Muscle layer of duodenum (tissue), 2 donors: ENCODE measurements around the gene ZNF248.
"Not testable (repeated sequence)": the region's sequence is repeated elsewhere in the genome, so short reads cannot be mapped to it uniquely, and the experiment has no call there.

ENCODE experiments used
- H3K27ac ChIP-seq: one replicate; pipeline ENCODE4 v1.7.0; 2013; ENCODE audit warnings: mild to moderate bottlenecking, low read length
- H3K27me3 ChIP-seq: one replicate; pipeline ENCODE4 v1.7.0; 2013; ENCODE audit warnings: low read depth, mild to moderate bottlenecking, control low read depth, low read length
- H3K36me3 ChIP-seq, 2 donors: one replicate each; pipeline ENCODE4 v1.7.0; 2013; ENCODE audit warnings: low read length in 2 of 2, control low read depth in 1 of 2, mild to moderate bottlenecking in 1 of 2; ENCODE audit not compliant: insufficient read depth in 2 of 2, control insufficient read depth in 1 of 2
- H3K4me1 ChIP-seq, 2 donors: one replicate each; pipeline ENCODE4 v1.7.0; 2013; ENCODE audit warnings: low read length in 2 of 2, mild to moderate bottlenecking in 2 of 2, control low read depth in 1 of 2, moderate library complexity in 1 of 2; ENCODE audit not compliant: insufficient read depth in 2 of 2, control insufficient read depth in 1 of 2
- H3K4me3 ChIP-seq, 2 donors: one replicate each; pipeline ENCODE4 v1.7.0; 2013; ENCODE audit warnings: low read length in 2 of 2, low read depth in 1 of 2, mild to moderate bottlenecking in 1 of 2
- H3K9me3 ChIP-seq, 2 donors: one replicate each; pipeline ENCODE4 v1.7.0; 2013; ENCODE audit warnings: low read length in 2 of 2, control low read depth in 1 of 2, mild to moderate bottlenecking in 1 of 2; ENCODE audit not compliant: control insufficient read depth in 1 of 2
- donor health status: healthy.

Gene ZNF248

DNA sequence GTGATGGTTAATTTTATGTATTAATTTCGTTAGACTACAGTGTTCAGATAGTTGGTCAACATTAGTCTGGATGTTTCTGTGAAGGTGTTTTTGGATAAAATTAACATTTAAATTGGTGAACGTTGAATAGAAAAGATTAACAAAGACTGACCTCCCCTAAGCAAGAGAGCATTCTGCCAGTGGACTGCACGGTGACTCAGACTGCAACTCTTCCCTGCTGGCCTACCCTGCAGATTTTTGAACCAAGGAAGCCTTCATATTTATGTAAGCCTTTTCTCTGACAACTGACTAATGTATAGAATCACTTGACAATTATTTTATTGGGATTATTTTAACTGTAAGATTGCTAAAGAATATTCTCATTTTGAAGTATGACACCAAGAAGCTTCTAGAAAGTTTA is 7.9 kb upstream of the ZNF248 start:
- Histone ChIP-seq H3K27me3 (no peaks in the 10 kb centered on the region), H3K36me3 (no peaks in the 10 kb centered on the region), H3K4me3 (no peak overlapping the region), H3K27ac (no peak overlapping the region), H3K9me3 (no peaks in the 10 kb centered on the region), H3K4me1 (no peaks in the 10 kb centered on the region)

DNA sequence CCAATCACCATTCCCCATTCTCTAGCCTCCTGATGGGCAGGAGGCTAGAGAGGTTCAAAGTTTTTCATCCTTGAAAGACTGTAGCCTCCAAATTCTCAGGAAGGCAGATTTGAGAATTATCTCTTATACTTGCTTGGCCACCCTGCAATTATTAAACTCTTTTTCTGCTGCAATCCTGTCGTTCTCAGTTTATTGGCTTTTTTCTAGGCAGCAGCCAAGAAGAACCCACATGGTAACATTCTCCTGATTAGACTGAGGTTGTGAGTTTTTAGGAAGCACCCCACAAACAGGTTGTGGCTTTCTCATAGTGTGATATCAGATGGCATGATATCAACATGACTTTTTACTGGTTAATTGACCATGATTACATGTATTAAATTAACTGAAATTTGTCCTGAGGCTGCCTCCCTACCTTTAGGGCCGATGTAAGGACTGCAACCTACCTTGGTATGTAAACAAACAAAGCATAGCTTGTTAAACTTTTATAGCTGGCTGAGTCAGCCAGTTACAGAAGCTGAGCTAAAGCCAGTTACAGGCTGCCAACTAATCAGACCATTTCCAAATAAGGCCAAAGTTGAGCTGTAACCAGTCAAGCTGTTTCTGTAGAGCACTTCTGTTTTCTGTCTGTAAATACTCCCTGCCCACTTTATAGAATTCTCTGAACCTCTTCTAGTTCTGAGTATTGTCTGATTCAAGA is 3.2 kb upstream of the ZNF248 start:
- peak overlapping the region; percentile 46 for H3K27ac ChIP-seq
- no peak overlapping the region for H3K4me3 ChIP-seq

DNA sequence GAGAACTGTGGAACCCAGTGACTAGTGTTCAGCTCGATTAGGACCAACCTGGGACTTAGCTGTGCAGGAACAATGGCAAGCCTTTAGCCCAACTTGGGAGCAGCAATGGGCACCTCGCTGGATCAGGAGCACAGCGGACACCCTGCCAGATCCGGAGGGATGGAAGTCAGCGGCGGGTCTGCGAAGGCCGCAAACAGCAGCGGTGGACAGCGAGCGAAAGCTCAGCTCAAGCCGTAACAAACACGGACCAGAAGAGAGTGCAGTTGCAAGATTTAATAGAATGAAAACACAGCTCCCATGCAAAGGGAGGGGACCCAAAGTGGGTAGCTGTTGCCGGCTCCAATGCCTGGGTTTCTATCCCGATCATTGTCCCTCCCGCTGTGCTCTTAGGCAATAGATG is 1.9 kb upstream of the ZNF248 start:
- H3K4me1 ChIP-seq: peaks cover 0 to 11% of the 10 kb centered on the region in 2 donors
- H3K4me3 ChIP-seq, H3K9me3 ChIP-seq, H3K27ac ChIP-seq, H3K27me3 ChIP-seq, H3K36me3 ChIP-seq: not testable (repeated sequence)

More for the DNA sequence above, 3.2 kb upstream of the ZNF248 start:
- H3K9me3 ChIP-seq: no peaks in the 10 kb centered on the region
- peaks cover 0 to 8% of the 10 kb centered on the region in 2 donors for H3K4me1 ChIP-seq
- H3K36me3 ChIP-seq: peaks cover 0 to 4% of the 10 kb centered on the region in 2 donors
- no peaks in the 10 kb centered on the region for H3K27me3 ChIP-seq

DNA sequence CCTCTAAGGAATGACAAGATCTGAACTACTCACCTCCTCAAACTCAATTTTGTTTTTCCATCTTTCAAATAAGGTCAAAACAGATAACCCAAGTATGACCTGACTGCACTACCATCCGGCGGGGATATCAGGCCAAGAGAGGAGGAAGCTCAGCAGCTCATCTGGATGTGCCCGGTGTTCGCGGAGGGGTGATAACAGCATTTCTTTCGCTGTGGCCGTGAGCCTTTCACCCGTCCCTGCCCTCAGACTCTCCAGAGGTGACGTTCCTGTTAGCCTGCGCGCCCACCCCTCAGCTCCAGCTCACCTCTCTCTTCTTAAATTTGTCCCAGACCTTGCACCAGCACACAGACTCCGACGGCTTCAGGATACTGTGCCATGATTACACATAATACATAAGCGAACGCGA is 526 bp downstream of the ZNF248 start:
- Histone ChIP-seq H3K27ac (peak overlapping the region; percentile 96), H3K9me3 (no peaks in the 10 kb centered on the region), H3K4me1 (peaks cover 0 to 11% of the 10 kb centered on the region in 2 donors), H3K4me3 (peak overlapping the region; percentile 75 to 93), H3K36me3 (peaks cover 0 to 4% of the 10 kb centered on the region in 2 donors), H3K27me3 (no peaks in the 10 kb centered on the region)

DNA sequence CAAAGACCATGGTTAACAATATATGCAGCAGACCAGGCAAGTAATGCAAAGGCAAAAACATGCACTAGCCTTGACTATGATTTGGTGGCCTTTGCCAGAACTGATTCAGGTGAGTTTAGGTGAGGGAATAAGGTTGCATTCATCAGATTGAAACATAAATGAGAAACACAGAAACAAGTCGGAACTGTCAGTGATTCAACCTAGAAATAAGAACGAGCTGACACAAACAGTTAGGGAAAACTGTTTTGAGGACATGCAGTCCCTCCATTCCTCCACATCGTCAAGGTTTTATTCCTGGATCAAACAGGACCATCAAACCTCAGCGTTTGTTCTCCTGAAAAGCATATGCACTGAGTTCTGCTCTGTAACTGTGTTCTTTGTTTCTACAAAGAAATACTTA is 1.8 kb downstream of the ZNF248 start:
- H3K4me1 ChIP-seq: peaks cover 0 to 11% of the 10 kb centered on the region in 2 donors
- peak overlapping the region; percentile 75 to 93 for H3K4me3 ChIP-seq
- H3K27ac ChIP-seq: no peak overlapping the region
- no peaks in the 10 kb centered on the region for H3K27me3 ChIP-seq
- no peaks in the 10 kb centered on the region for H3K9me3 ChIP-seq
- H3K36me3 ChIP-seq: peaks cover 0 to 4% of the 10 kb centered on the region in 2 donors

DNA sequence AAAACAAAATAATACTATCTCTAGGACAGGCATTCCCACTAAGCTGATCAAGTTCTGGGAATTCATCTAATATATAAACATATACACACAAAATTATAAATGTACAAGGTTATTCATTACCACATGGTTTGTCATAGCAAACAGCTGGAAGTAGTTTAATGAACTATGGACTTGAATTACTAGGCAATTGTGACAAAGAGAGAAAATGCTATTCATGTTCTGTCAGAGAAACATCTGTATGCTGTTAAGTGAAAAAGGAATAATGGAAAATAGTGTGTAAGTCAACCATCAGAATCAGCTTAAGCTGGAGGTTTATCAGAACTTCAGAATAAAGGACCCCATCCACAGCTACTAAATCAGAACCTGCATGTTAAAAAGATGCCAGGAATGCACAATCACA is 2.8 kb downstream of the ZNF248 start:
- H3K36me3 ChIP-seq: peaks cover 0 to 4% of the 10 kb centered on the region in 2 donors
- no peak overlapping the region for H3K4me3 ChIP-seq
- H3K27me3 ChIP-seq: no peaks in the 10 kb centered on the region
- no peak overlapping the region for H3K27ac ChIP-seq
- peaks cover 0 to 11% of the 10 kb centered on the region in 2 donors for H3K4me1 ChIP-seq
- H3K9me3 ChIP-seq: no peaks in the 10 kb centered on the region

DNA sequence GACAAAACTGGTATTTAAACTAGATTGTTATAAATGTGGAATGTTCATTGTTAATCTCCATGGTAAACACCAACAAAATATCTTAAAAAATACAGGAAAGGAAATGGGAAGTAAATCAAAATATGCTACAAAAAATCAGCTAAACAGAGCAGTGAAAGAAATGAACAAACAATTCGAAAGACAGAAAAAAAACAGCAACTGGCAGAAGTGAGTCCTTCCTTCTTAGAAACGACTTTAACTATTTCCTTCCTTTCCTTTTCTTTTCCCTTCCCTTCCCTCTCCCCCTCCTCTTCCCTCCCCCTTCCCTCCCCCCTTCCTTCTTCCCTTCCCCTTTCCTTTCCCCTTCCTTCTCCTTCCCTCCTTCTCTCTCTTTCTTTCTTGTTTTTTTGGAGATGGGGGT is 12.8 kb downstream of the ZNF248 start:
- Histone ChIP-seq H3K36me3 (peaks cover 0 to 38% of the 10 kb centered on the region in 2 donors), H3K9me3 (no peaks in the 10 kb centered on the region), H3K4me1 (no peaks in the 10 kb centered on the region)

DNA sequence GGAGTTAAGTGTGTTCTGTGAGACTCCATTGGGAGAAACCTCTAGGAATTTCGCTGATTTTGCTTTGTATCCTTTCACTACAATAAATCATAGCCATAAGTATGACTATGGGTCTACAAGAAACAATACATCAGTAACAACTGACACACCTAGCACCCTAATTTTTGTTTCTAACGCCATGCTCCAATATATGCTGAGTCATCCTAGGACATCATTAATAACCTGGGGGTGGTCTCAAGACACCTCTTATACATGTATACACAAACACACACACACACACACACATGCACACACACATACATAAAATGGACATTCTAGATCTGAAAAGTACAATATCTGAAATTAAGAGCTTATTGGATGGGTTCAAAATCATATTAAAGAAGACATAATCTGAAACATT is 18.2 kb downstream of the ZNF248 start:
- no peaks in the 10 kb centered on the region for H3K4me1 ChIP-seq
- H3K9me3 ChIP-seq: no peaks in the 10 kb centered on the region
- H3K27me3 ChIP-seq: no peaks in the 10 kb centered on the region
- peaks cover 17 to 65% of the 10 kb centered on the region in 2 donors for H3K36me3 ChIP-seq
- H3K4me3 ChIP-seq: no peak overlapping the region
- no peak overlapping the region for H3K27ac ChIP-seq

More for the DNA sequence above, 12.8 kb downstream of the ZNF248 start:
- H3K4me3 ChIP-seq: no peak overlapping the region
- H3K27ac ChIP-seq: no peak overlapping the region
- no peaks in the 10 kb centered on the region for H3K27me3 ChIP-seq

DNA sequence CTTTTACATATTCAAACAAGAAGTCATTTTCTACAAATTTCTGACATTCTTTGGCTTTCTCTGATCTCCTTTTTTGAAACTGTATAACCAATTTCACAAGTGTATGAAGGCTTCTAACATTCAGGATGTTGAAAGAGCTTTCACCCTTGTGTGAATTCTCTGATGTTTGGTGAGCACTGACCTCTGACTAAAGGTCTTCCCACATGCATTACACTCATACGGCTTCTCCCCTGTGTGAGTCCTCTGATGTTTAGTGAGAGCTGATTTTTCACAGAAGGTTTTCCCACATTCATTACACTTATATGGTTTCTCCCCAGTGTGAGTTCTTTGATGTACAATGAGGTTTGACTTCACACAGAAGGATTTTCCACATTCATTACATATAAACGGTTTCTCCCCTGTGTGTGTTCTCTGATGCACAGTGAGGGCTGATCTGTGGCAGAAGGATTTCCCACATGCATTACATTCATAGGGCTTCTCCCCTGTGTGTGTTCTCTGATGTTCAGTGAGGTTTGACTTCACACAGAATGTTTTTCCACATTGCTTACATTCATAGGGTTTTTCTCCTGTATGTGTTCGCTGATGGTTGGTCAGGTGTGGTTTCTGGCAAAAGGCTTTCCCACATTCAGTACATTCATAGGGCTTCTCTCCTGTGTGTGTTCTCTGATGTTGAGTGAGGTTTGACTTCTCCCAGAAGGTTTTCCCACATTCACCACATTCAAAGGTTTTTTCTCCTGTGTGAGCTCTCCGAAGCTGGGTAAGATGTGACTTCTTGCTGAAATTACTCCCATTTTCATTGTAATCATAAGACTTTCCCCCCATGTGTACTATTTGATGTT is 25.7 kb downstream of the ZNF248 start:
- Histone ChIP-seq H3K4me1 (no peaks in the 10 kb centered on the region), H3K9me3 (peaks cover 40 to 51% of the 10 kb centered on the region in 2 donors), H3K27ac (no peak overlapping the region), H3K4me3 (peak overlapping the region; percentile 21 to 53), H3K36me3 (peaks cover 65 to 95% of the 10 kb centered on the region in 2 donors), H3K27me3 (no peaks in the 10 kb centered on the region)

DNA sequence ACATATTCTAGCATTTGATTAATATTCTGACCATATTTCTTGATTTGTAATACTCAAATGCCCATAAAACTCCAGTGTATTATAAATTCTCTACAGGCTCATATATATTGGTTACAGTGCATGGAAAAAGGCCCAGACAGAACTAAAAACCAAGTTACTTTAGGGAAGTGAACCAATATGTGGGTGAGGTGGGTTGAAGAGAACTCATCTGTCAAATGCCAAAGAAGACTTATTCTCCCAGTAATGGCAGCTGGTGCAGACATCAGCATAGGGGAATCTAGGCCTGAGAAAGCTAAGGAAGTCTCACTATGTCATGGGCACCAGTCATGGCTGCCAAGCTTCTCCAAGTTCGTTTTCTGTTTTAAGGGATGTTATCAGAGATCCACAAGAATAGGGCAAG is 30.6 kb downstream of the ZNF248 start:
- no peak overlapping the region for H3K27ac ChIP-seq
- H3K4me1 ChIP-seq: no peaks in the 10 kb centered on the region
- H3K27me3 ChIP-seq: no peaks in the 10 kb centered on the region
- H3K9me3 ChIP-seq: peaks cover 22 to 31% of the 10 kb centered on the region in 2 donors
- H3K4me3 ChIP-seq: no peak overlapping the region
- H3K36me3 ChIP-seq: peaks cover 37 to 60% of the 10 kb centered on the region in 2 donors

DNA sequence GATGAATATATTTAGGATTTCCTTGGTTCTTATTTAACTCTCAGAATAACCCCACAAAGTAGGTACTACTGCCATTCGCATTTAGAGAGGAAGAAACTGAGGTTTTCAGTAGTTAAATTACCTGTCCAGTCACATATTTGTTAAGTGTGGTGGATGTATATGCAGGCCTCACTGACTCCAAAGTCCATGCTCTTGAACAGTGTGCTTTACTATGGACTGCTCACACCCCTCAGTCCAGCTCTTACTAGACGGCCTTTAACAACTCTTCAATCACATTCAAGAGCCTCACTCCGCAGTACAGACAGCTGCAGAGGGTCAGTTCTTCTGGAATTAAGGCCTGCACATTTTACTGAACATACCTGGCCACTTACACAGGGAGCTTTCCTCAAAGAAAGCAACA is 36.2 kb downstream of the ZNF248 start:
- H3K9me3 ChIP-seq: peaks cover 11 to 13% of the 10 kb centered on the region in 2 donors

More for the DNA sequence above, 36.2 kb downstream of the ZNF248 start:
- Histone ChIP-seq H3K27ac (no peak overlapping the region), H3K4me3 (no peak overlapping the region), H3K4me1 (no peaks in the 10 kb centered on the region), H3K36me3 (peaks cover 0 to 10% of the 10 kb centered on the region in 2 donors), H3K27me3 (no peaks in the 10 kb centered on the region)
